ENCODE results near the gene ATG7.
"Not testable (repeated sequence)": the region's sequence is repeated elsewhere in the genome, so short reads cannot be mapped to it uniquely, and the experiment has no call there.

The ATG7 gene

GRCh38 chr3:11574981-11575669, 302.9 kb downstream of the ATG7 start:
- no peak for DNase-seq

DNA sequence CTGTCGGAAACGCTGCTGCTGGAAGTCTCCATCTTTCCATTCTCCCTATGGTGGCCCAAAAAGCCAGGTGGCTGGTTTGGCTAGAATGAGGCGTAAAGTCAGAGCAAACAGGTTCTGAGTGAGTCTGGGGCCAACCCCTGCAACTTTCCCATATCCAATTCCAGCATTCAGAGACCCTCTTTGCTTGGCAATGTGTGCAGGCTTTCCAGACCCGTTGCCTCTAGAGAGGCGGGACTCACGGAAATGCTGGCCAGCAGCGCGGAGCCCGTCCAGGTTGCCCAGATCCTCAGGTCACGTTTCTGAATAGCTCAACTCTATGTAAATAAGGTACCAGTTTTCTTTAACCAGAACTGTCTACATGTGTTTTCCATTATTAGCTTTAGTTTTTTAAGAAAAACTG, 303.5 kb downstream of the ATG7 start:
- no peak for DNase-seq

DNA sequence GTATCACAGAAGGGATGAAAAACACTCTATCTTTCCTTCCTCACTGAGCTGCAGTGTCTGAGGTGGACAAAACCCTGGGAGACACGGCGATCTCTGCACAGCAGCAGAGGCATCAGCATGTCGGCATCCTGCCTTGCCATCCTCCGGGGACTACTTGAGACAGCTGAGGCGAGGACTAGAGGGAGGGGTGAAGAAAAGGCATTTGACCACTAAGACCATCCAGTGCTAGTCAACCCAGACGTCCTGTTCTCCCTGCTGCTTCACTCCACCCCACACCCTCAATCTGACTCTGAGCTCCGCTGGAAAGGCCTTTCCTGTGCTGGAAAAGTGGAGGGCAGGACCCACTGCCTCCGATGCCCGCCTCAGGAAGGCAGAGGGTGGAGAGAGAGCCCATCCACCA, 304.3 kb downstream of the ATG7 start:
- DNase-seq: no peak

DNA sequence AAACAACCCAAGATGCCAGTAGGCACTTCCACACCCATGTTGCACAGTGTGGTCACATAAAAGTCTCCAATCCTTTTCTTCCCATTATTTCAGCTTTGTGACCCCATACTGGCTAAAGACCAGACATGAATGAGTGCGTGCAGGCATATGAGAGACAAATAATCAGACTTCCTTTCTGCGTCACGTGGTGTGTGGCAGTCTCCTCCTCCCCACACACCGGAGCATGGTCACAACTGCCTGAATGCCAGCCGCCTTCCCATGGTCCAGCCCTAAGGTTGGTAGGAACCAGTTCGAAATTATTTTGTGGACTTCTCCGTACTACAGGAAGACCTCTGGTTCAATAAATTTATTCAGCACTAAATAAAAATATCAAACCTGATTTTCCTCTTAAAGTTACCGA, 306.0 kb downstream of the ATG7 start:
- DNase-seq: no peak

- DNase-seq: no peak
Measured at GRCh38 chr3:11580645-11581044, 308.4 kb downstream of the ATG7 start.

DNA sequence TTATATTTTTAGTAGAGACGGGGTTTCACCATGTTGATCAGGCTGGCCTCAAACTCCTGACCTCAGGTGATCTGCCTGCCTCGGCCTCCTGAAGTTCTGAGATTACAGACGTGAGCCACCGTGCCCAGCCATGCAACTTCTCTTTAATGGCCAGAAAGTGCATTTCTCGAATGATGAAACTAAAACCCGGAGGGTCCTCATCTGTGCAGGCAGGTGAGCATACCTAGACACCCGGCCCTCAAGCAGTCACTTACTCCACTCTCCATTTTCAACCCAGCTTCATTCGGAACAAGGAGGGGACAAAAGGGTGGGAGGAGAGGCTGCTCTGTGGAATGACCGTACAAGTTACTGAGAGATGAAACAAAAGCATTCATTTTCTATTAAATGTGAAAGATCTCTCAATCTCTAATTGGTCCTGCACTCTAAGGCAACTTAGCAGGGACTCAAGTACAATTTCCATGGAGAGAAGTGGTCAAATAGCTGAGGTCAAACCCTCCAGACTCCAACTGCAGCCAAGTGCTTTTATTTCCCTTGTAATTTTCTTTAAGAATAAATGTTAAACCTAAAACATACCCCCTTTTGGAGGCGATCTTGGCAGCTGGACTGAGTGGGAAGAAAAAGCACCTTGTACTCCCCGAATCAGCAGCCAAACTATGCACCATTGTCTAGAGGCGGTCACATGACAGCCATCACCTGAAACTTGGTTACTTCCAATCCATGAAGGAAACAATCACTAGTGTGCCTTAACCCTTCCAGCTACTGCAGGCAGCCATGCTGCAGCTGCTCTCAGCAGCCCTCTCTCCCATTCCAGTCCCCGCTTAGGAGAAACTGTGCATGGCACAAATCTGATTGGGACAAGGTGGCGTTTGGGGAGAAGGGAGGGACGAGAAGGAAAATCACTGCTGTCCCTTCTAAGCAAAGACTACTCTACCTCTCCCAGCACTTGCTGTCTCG, 309.3 kb downstream of the ATG7 start:
- no peak for DNase-seq

DNA sequence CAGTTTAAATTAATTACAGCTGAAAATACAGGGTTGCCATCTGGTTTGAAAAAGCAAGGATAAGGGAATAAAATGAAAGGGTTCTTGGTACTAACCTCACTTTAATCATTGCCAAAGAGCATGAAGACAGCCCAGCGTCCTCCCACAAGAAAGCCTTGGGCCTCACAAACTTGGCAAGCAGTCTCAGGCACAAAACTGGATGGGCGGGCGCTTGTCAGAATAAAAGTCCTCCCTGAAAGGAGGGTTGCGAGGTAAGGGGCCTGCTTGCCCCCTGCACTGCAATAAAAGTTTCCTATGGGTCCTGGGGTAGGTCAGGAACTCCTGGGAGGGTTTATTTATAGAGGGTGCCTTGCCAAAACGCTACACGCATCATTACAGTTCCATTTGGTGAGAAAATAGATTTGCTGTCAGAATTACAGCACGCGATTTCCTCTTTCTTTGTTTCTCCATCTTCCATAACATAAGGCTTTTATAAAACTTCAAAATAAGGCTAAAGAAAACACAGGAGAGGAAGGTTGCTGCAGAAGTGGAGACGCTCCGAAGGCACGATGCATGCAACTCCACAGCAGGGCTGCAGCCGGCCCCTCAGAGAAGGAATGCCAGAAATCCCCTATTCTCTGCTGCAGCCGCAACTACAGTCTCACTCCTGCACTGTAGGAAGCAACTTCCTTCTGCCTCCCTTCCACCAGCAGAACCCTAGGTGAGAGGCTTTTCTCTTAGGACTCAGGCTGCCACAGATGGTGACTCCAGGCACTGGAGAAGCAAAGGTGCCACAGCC, 310.2 kb downstream of the ATG7 start:
- no peak for DNase-seq

GRCh38 chr3:11583235-11583634, 311.0 kb downstream of the ATG7 start:
- DNase-seq: no peak

DNA sequence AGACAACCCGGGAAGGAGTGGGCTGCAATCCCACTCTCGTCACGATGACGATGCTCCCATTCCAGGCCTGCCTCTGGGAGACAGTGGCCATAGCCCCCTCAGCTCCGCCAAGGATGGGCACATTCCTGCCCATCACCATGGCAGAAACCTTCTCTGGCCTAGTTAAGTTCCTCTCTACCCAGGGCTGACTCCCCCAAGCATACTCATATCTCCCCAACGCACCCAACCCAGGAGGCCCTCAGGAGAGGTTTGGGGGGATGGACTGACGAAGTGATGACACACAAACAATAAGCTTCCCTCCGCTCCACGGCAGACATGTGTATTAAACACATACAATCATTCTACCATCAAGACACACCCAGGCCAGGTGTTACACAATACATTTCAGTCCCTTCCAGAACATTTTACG, 311.4 kb downstream of the ATG7 start:
- DNase-seq: no peak

GRCh38 chr3:11584570-11584969, 312.4 kb downstream of the ATG7 start:
- DNase-seq: no peak

DNA sequence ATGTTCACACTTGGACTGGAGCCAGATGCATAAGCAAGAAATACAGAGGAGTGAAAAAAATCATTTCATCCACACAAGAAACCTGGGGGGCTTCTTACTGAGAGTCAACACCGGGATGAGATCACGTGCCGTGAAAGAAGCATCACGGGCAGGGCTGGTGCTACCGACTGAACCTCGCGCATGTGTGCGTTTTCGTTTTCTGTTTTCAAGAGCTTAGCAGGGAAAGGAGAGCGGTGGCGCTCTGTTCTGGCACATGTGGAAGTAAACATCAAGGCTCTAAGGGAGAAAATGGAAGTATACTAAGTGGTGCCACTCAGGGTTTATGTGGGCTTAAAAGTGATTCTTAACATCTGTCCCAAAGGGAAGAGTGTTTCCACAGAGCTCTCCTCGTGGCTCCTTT, 315.6 kb downstream of the ATG7 start:
- DNase-seq: no peak

DNA sequence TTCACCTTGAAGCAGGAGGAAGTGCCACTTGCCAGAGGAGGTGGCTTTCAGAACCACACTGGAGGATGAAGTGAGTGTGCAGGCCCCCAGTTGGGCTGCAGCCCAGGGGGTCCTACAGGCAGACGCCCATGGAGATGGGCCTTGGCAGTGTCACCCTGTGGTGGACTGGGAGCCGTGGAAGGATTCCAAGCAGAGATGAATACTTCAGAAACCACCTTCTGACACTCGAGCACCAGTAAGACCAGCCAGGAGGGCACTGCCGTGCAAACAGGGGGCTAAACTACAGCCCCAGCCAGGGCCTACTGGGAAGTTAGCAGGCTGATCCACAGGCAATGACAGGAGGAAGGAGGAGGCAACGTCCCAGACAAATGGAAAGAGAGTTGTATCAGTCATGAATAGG, 316.1 kb downstream of the ATG7 start:
- no peak for DNase-seq

DNA sequence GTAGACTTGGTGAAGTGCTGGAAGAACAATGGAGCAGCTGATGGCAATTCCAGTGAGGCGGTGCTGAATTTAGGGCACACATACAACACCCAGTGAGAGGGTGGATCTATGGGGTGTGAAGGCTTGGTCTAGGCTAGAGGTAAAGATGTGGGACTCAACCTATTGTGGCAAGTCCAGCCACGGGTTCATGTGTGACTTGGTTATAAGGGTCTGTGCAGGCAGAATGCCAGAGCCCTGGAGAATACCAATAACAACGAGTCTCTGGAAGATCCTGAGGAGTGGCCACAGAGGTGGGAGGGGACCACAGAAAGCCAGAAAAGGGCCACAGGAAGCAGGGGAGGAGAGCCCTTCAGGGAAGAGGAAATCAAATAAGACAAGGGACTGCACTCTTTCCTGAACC, 316.6 kb downstream of the ATG7 start:
- no peak for DNase-seq

DNA sequence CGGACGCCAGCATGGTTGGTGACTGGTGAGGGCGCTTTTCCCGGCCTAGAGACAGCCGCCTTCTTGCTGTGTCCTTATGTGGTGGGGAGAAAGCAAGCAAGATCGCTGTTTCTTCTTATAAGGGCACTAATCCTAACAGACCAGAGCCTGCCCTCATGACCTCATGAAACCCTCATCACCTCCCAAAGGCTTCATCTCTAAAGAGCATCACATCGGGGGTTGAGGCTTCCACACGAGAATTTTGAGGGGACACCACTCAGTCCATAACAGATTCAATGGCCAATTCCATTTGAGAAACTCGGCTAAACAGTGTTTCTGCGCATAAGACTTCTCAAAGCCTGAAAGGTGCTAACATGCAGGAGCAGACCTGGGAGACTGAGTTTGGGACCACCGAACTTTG, 317.5 kb downstream of the ATG7 start:
- no peak for DNase-seq

DNA sequence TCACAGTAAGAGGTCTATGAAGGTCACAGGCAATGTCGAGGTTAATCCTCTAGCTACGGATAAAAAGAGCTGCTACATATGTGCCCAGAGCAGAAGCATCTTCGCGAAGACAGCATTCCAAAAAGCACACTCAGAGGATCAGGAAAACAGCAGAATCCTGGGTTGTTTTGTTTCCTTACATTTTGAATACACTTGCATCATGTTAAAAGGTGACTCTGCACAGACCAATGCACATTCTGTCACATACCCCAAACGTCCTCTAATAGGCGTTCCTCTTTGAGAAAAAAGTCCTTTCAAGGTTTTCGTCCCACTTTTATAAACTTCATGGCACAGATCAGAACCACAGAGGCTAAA, 318.8 kb downstream of the ATG7 start:
- DNase-seq: no peak

DNA sequence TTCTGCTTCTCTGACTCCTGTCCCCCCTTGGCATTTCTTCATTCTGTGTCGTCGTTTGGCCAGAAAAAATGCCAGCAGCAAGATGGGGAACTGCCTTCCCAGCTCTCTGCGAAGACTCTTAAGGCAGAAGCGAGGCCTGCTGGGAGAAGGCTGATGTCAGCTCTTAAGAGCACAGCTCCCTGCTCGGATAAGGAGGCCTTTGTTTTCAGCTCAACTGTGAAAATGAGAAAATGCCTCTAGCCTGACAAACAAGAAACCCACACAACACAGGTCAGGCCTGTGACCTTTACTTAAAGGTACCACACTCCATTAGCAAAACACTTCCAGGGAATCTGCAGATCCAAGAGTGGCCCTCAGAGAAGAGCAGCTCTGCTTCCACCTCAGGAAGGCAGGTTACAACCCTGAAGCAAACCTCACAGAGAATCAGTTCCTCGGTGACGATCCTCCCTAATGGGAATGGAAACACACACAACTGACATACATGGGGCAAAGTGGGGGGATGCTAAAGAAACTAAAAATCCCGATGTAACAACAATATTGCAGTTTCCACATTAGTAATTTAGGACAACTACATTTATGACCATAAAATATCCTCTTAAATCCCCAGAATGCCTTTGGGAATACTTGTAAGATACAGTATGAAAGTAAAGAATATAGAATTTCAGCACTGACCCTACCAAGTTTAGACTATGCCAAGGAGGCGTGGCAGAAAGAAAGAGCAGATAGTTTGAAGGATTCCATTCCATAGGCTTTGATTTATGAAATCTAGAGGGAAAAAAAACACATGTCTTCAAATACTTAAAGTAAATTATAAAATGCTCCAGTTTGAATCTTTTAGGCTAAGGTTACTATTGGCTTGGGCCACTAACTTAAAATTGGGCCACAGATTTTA, 319.4 kb downstream of the ATG7 start:
- no peak for DNase-seq

DNA sequence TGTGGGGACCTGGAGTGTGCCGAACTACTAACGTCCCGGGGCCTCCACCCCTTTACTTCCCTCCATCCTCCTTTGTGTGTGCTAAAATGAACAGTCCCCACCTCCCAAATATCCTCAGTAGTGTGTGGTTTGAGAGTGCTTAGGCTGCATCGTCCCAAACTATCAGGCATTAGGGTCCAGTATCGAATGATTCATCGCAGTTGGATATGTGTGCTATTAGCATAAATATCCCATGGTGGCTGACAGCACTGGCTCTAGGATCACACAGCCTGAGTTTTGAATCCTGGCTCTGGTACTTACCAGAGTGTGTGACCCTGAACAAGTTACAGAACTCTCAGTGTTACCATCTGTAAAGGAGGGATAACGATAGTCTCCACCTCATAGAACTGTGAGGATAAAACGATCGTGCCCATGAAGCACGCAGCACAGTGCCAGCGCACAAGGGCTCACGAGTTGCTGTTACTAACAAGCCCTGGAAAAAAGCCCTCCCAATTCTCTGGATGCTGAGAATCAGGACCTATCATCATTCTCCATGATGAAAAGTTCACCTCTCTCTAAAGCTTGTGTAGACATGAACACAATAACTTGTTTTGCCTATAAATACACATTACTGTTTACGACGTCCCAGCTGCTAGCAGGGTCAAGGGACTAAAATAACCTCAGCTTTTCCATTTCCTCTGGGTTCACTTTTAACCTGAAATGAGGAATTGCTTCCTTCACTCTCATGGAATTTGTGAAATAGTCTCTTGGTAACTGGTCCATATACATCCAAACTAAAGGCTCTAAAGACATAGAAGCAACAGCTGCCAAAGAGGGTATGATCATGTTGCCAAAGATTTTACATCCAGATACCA, 320.5 kb downstream of the ATG7 start:
- DNase-seq: no peak

GRCh38 chr3:11593318-11594034, 321.3 kb downstream of the ATG7 start:
- no peak for DNase-seq

- DNase-seq: not testable (repeated sequence)
Measured at GRCh38 chr3:11595024-11595423, 322.8 kb downstream of the ATG7 start.

- DNase-seq: no peak
Measured at GRCh38 chr3:11596387-11596786, 324.2 kb downstream of the ATG7 start.

Measured in activated T-cell treated with anti-CD3 and anti-CD28 coated beads, Interleukin-2, amount 50 U/mL, for 1 hour (primary cell).